Activated CD4-positive, alpha-beta T cell treated with anti-CD3 and anti-CD28 coated beads for 24 hours (primary cell): Measurements from ENCODE around the gene JAM3.
"Not testable (repeated sequence)": the region's sequence is repeated elsewhere in the genome, so short reads cannot be mapped to it uniquely, and the experiment has no call there.

ENCODE experiments used
- DNase-seq, 2 donors: peaks; one replicate each; pipeline ENCODE4 v3.0.0-alpha.2; 2020; ENCODE audit warnings: low read depth in 2 of 2

JAM3 gene

GRCh38 chr11:134181707-134182106 is 112.8 kb downstream of the JAM3 start:
- no peak for DNase-seq

GRCh38 chr11:134188092-134188491 is 119.2 kb downstream of the JAM3 start:
- DNase-seq, result not testable (repeated sequence)

- DNase-seq, result no peak
Observed at GRCh38 chr11:134196756-134197155, 127.9 kb downstream of the JAM3 start.

GRCh38 chr11:134199531-134199930 is 130.7 kb downstream of the JAM3 start:
- no peak for DNase-seq

DNA sequence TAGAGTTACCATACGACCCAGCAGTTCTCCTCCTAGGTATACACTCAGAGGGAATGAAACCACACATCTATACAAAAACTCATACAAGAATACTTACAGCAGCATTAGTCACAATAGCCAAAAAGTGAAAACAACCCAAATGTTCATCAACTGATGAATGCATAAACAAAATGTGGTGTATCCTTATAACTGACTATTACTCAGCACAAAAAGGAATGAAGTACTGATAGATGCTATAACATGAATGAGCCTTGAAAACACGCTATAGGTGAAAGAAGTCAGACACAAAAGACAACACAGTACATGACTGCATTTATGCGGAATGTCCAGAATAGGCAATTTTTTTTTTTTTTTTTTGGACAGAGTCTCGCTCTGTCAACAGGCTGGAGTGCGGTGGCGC is 131.8 kb downstream of the JAM3 start:
- DNase-seq, result no peak
